H1 (cell line): ENCODE data around the gene FGF10. TPM values are rescaled to one million over a fixed set of nuclear protein-coding genes. Genes with fewer than 3 reads are reported as not detected.

Experiments used
- CTCF ChIA-PET: fragments of 300-600 bp; sonication (Branson Sonifier 250); formaldehyde crosslinking; loops from one replicate; lab custom pipeline; 2021; ENCODE audit not compliant: partially characterized antibody; lab: Charles Lee
- POLR2A ChIA-PET: fragments of 300-600 bp; sonication (Branson Sonifier 250); formaldehyde crosslinking; loops from one replicate; lab custom pipeline; 2021; ENCODE audit warnings: inconsistent platforms; ENCODE audit not compliant: partially characterized antibody; lab: Charles Lee
- DNase-seq, 2 experiments: peaks; one replicate each; pipeline versions ENCODE4 v3.0.0 to v3.0.0-alpha.2; 2010 to 2022; ENCODE audit warnings: low spot score in 2 of 2, low read depth in 1 of 2, mixed read lengths in 1 of 2
- FAIRE-seq: peaks from 2 replicates; lab custom pipeline; 2011; peaks lifted over from hg19 to GRCh38; lab: Jason Lieb, UNC
- H2AFZ ChIP-seq: 2 replicates; pipeline ENCODE4 v1.8.1; 2012; ENCODE audit warnings: low read length, inconsistent platforms
- H2AK5ac ChIP-seq: 2 replicates; pipeline ENCODE4 v1.6.1; 2013; ENCODE audit warnings: low read depth, low read length
- H2BK120ac ChIP-seq: replicated peaks from 2 replicates; pipeline ENCODE3; 2013; ENCODE audit warnings: low read depth, low read length, inconsistent platforms
- H2BK12ac ChIP-seq: 2 replicates; pipeline ENCODE4 v1.6.1; 2013; ENCODE audit warnings: low read depth, low read length
- H2BK15ac ChIP-seq: 2 replicates; pipeline ENCODE4 v1.6.1; 2013; ENCODE audit warnings: low read length
- H2BK20ac ChIP-seq: 2 replicates; pipeline ENCODE4 v1.6.1; 2013; ENCODE audit warnings: low read length
- H2BK5ac ChIP-seq: 2 replicates; pipeline ENCODE4 v1.6.1; 2013; ENCODE audit warnings: low read depth, low read length
- H3K14ac ChIP-seq: 2 replicates; pipeline ENCODE4 v1.6.1; 2013; ENCODE audit warnings: inconsistent platforms; ENCODE audit not compliant: insufficient read length
- H3K18ac ChIP-seq: 2 replicates; pipeline ENCODE4 v1.6.1; 2013; ENCODE audit warnings: low read length; ENCODE audit errors: extremely low read depth
- H3K23ac ChIP-seq: 2 replicates; pipeline ENCODE4 v1.6.1; 2013; ENCODE audit warnings: inconsistent platforms; ENCODE audit not compliant: insufficient read length
- H3K23me2 ChIP-seq: 2 replicates; pipeline ENCODE4 v1.6.1; 2013; ENCODE audit warnings: low read depth, low read length
- H3K27ac ChIP-seq: 2 replicates; pipeline ENCODE4 v1.6.1; 2011; ENCODE audit warnings: low read depth, low read length, inconsistent platforms
- H3K27me3 ChIP-seq, 4 experiments: replicated peaks in 1 of 4; 1 replicate in 1 of 4; 2 replicates in 3 of 4; pipeline versions ENCODE4 v1.6.1 to v1.8.1; 2011 to 2013; ENCODE audit warnings: low read length in 3 of 4, mild to moderate bottlenecking in 3 of 4, inconsistent platforms in 2 of 4, mixed read lengths in 2 of 4, moderate library complexity in 1 of 4; ENCODE audit not compliant: control insufficient read depth in 3 of 4, insufficient read depth in 3 of 4; ENCODE audit errors: extremely low read depth in 1 of 4
- H3K36me3 ChIP-seq, 4 experiments: 2 replicates each; pipeline versions ENCODE4 v1.6.1 to v1.8.1; 2011 to 2013; ENCODE audit warnings: mild to moderate bottlenecking in 4 of 4, low read length in 3 of 4, moderate library complexity in 2 of 4, control low read depth in 1 of 4, inconsistent platforms in 1 of 4; ENCODE audit not compliant: insufficient read depth in 4 of 4, control insufficient read depth in 2 of 4
- H3K4ac ChIP-seq: replicated peaks from 2 replicates; pipeline ENCODE3; 2013; ENCODE audit warnings: low read length, low read depth, mixed read lengths, inconsistent platforms; ENCODE audit not compliant: insufficient read length
- H3K4me1 ChIP-seq, 4 experiments: replicated peaks in 1 of 4; 1 replicate in 1 of 4; 2 replicates in 3 of 4; pipeline versions ENCODE4 v1.6.1 to v1.8.1; 2011 to 2013; ENCODE audit warnings: low read length in 3 of 4, inconsistent platforms in 2 of 4, mixed read lengths in 1 of 4; ENCODE audit not compliant: insufficient read depth in 4 of 4, control insufficient read depth in 3 of 4
- H3K4me2 ChIP-seq, 2 experiments: 2 replicates each; pipeline versions ENCODE4 v1.6.1 to v1.8.1; 2011 to 2013; ENCODE audit warnings: low read depth in 2 of 2, low read length in 2 of 2, control low read depth in 1 of 2, inconsistent platforms in 1 of 2, mild to moderate bottlenecking in 1 of 2; ENCODE audit not compliant: insufficient read depth in 1 of 2
- H3K4me3 ChIP-seq, 4 experiments: fragments of 200-600, 300-600 bp in 1 of 4; sonication (generic), shearing (Covaris generic), sonication (Bioruptor Twin) in 1 of 4; 2 replicates each; pipeline versions ENCODE4 v1.5.1 to v1.8.1; 2011 to 2016; ENCODE audit warnings: low read length in 4 of 4, low read depth in 3 of 4, control low read depth in 2 of 4, inconsistent platforms in 2 of 4, mild to moderate bottlenecking in 2 of 4, mixed read lengths in 1 of 4, moderate library complexity in 1 of 4; ENCODE audit not compliant: insufficient read depth in 2 of 4; ENCODE audit errors: extremely low read depth in 1 of 4
- H3K56ac ChIP-seq: replicated peaks from 2 replicates; pipeline ENCODE3; 2013; ENCODE audit warnings: low read depth, mild to moderate bottlenecking, mixed read lengths, low read length, inconsistent platforms; ENCODE audit not compliant: insufficient read length
- H3K79me1 ChIP-seq: 2 replicates; pipeline ENCODE4 v1.6.1; 2013; ENCODE audit warnings: low read depth, low read length, control low read depth
- H3K79me2 ChIP-seq, 2 experiments: 2 replicates each; pipeline versions ENCODE4 v1.6.1 to v1.8.1; 2012 to 2013; ENCODE audit warnings: low read length in 2 of 2, mild to moderate bottlenecking in 2 of 2, inconsistent platforms in 1 of 2; ENCODE audit not compliant: insufficient read depth in 2 of 2, control insufficient read depth in 1 of 2
- H3K9ac ChIP-seq, 4 experiments: replicated peaks in 1 of 4; 1 replicate in 1 of 4; 2 replicates in 3 of 4; pipeline versions ENCODE4 v1.6.1 to v1.8.1; 2011 to 2013; ENCODE audit warnings: low read depth in 3 of 4, low read length in 3 of 4, control low read depth in 2 of 4, mild to moderate bottlenecking in 2 of 4, moderate library complexity in 2 of 4, inconsistent platforms in 1 of 4; ENCODE audit errors: extremely low read depth in 1 of 4
- H3K9me3 ChIP-seq, 2 experiments: 2 replicates each; pipeline versions ENCODE4 v1.6.1 to v1.8.1; 2012 to 2013; ENCODE audit warnings: mild to moderate bottlenecking in 2 of 2, moderate library complexity in 2 of 2, control low read depth in 1 of 2, inconsistent platforms in 1 of 2, low read depth in 1 of 2, low read length in 1 of 2, mixed read lengths in 1 of 2; ENCODE audit not compliant: insufficient read depth in 2 of 2
- H4K20me1 ChIP-seq, 2 experiments: replicated peaks in 1 of 2; 2 replicates each; pipeline versions ENCODE3 to v1.8.1; 2011 to 2013; ENCODE audit warnings: inconsistent platforms in 2 of 2, low read length in 2 of 2, mild to moderate bottlenecking in 1 of 2; ENCODE audit not compliant: insufficient read depth in 2 of 2, control insufficient read depth in 1 of 2
- H4K5ac ChIP-seq: 2 replicates; pipeline ENCODE4 v1.6.1; 2013; ENCODE audit warnings: low read length, low read depth, mixed read lengths, inconsistent platforms; ENCODE audit not compliant: insufficient read length
- H4K8ac ChIP-seq: 2 replicates; pipeline ENCODE4 v1.8.0; 2013; ENCODE audit warnings: mild to moderate bottlenecking, moderate library complexity, low read length, inconsistent platforms; ENCODE audit not compliant: insufficient read depth; ENCODE audit errors: extremely low read depth
- H4K91ac ChIP-seq: replicated peaks from 2 replicates; pipeline ENCODE3; 2013; ENCODE audit warnings: low read length, mixed read lengths, inconsistent platforms; ENCODE audit not compliant: insufficient read length
- KDM1A ChIP-seq: fragments of 200-600, 300-600 bp; sonication (generic); IDR thresholded peaks from 2 replicates; pipeline ENCODE4 v1.7.1; 2016; ENCODE audit warnings: mild to moderate bottlenecking, low read length, borderline replicate concordance
- NANOG ChIP-seq: IDR thresholded peaks from 2 replicates; pipeline ENCODE4 v1.6.1; 2011; ENCODE audit warnings: low read length, low read depth, mild to moderate bottlenecking, inconsistent platforms; ENCODE audit not compliant: insufficient read depth, poor library complexity, severe bottlenecking
- NRF1 ChIP-seq: IDR thresholded peaks from 2 replicates; pipeline ENCODE4 v1.6.1; 2011; ENCODE audit warnings: mild to moderate bottlenecking, low read depth, low read length, improper control_type of control experiment
- RFX5 ChIP-seq: IDR thresholded peaks from 2 replicates; pipeline ENCODE4 v1.6.1; 2011; ENCODE audit warnings: low read depth, low read length, improper control_type of control experiment, borderline replicate concordance
- SIN3A ChIP-seq, 2 experiments: IDR thresholded peaks in 1 of 2; conservative IDR thresholded peaks in 1 of 2; 2 replicates each; pipeline ENCODE4 v1.6.1; 2011 to 2012; ENCODE audit warnings: low read length in 2 of 2, improper control_type of control experiment in 1 of 2, low read depth in 1 of 2, mild to moderate bottlenecking in 1 of 2
- TAF7 ChIP-seq: optimal IDR thresholded peaks from 2 replicates; pipeline ENCODE3; 2011; ENCODE audit warnings: low read depth, mild to moderate bottlenecking, inconsistent platforms, low read length, moderate library complexity, borderline replicate concordance
- WGBS, 2 experiments: shearing (Covaris generic) in 1 of 2; methylation state at CpG; one replicate each; pipeline versions ENCODE4 v1.1.6 to v1.1.7; 2013 to 2015; ENCODE audit warnings: low lambda C conversion rate in 2 of 2, mixed read lengths in 2 of 2, inconsistent platforms in 1 of 2, low coverage in 1 of 2, missing lambda C conversion rate in 1 of 2; ENCODE audit not compliant: insufficient replicate concordance in 2 of 2, insufficient coverage in 1 of 2, insufficient read length in 1 of 2; ENCODE audit errors: extremely low coverage in 1 of 2, missing lambda C conversion rate in 1 of 2; 5-methylcytosine and 5-hydroxymethylcytosine counted together
- polyA plus RNA-seq, 7 experiments: library from polyadenylated mRNA; depleted of rRNA in 3 of 7; stranded (reverse) in 5 of 7; unstranded in 2 of 7; fragments of >200 nt in 5 of 7; fragments of 200-250 nt in 2 of 7; gene quantifications; 1 replicate in 5 of 7; 2 replicates in 1 of 7; 4 replicates in 1 of 7; pipeline versions ENCODE4 v1.2.1 to v1.2.3, GENCODE V29; 2011 to 2013; ENCODE audit warnings: missing spikeins in 2 of 7, mixed read lengths in 2 of 7
- total RNA-seq: library from RNA; stranded (reverse); fragmentation: NEBNext Ultra II Directional; extraction: Animal tissue kit (Norgen Biotek cat#: 25700); gene quantifications from 2 replicates; pipeline ENCODE4 v1.2.1, GENCODE V29; 2021
- TF ChIP-seq, protein P1 (sequence below): IDR thresholded peaks from 2 replicates; pipeline ENCODE4 v1.6.1; 2012; ENCODE audit warnings: inconsistent platforms

Gene FGF10
- total and polyA plus RNA-seq, 2 of the 8 experiments (the other 6 are each of a cell fraction or from before 2014, with no cell fraction given), result 0.06 to 0.54 TPM

DNA sequence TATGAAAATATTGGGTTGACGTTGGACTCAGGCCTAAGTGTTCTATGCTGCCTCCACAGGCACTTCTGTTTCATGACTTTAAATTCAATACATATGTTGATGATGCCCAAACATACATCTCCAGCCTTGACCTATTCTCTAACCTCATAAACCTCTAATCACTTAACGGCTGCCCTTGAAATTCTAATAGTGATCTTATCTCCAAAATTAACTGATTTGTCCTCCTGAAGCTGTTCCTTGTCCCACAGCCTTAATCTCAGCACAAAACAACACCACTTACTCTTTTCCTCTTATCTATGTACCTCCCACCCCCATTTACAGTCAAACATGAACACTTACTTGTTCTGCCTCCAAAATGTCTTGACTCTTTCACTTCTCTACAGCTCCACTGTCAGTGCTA lies 43.3 kb downstream of the FGF10 start:
- H3K36me3 ChIP-seq, result no peaks in the 10 kb centered on the region

More for the DNA sequence above, 43.3 kb downstream of the FGF10 start:
- Histone ChIP-seq H2BK15ac (no peak overlapping the region), H2AFZ (no peak overlapping the region), H4K8ac (no peak overlapping the region), H3K14ac (no peak overlapping the region), H3K23me2 (no peaks in the 10 kb centered on the region), H3K56ac (no peak overlapping the region), H3K4me3 (no peak overlapping the region), H2BK5ac (no peak overlapping the region), H4K20me1 (no peaks in the 10 kb centered on the region), H3K4me1 (no peaks in the 10 kb centered on the region), H3K27me3 (no peaks in the 10 kb centered on the region), H3K4ac (no peak overlapping the region), H2BK20ac (no peak overlapping the region), H3K18ac (no peak overlapping the region), H3K4me2 (no peak overlapping the region), H3K79me2 (no peaks in the 10 kb centered on the region), H3K79me1 (no peaks in the 10 kb centered on the region), H4K91ac (no peak overlapping the region), H3K27ac (no peak overlapping the region), H2BK120ac (no peak overlapping the region), H2BK12ac (no peak overlapping the region), H2AK5ac (no peak overlapping the region), H4K5ac (no peak overlapping the region), H3K9me3 (no peaks in the 10 kb centered on the region), H3K9ac (no peak overlapping the region)
- FAIRE-seq, result no peak
- WGBS, 2 experiments, result 85% methylated on average over 2 of the region's 2 CpGs; no CpG with 5 or more reads in 1 of the 2 experiments
- ChIA-PET CTCF (interaction anchor here (0.6 to 2.3 kb wide), 5 partner anchors 12 to 397 kb away, joined by 3 to 13 read pairs (median 4); no protein-coding TSS in a partner anchor), POLR2A (no interaction called here)
- no peak for DNase-seq
- TF ChIP-seq, protein P1, sequence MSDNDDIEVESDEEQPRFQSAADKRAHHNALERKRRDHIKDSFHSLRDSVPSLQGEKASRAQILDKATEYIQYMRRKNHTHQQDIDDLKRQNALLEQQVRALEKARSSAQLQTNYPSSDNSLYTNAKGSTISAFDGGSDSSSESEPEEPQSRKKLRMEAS, result no peak
- TF ChIP-seq TAF7, result no peak
- TF ChIP-seq KDM1A, result no peak
- TF ChIP-seq RFX5, result no peak
- TF ChIP-seq NRF1, result no peak
- TF ChIP-seq SIN3A (conservative IDR thresholded peaks at IDR 0.05 in 1 of 2, IDR thresholded peaks at IDR 0.05 in 1 of 2; ENCODE audit: low read depth in 1 of 2, low read length in 2 of 2), result no peak
- no peak for TF ChIP-seq NANOG
- TF ChIP-seq, all 59 proteins: peak for 0
- H3K23ac ChIP-seq, result no peak overlapping the region
